ENCODE measurements around the gene SRRM1.

The SRRM1 gene

GRCh38 chr1:24632832-24633175 lies 10.3 kb upstream of the SRRM1 start:
- H3K4me3 ChIP-seq (ENCODE audit: low read depth, low read length) = no peak overlapping the region
- peak; percentile 36 for DNase-seq (ENCODE audit: low read depth)
- TF ChIP-seq CTCF (IDR thresholded peaks at IDR 0.05; ENCODE audit: control insufficient read depth, extremely low read depth, insufficient read depth) = no peak

- DNase-seq (ENCODE audit: low read depth) = peak; percentile 50
- peak; percentile 45; the same call in 1 of the 2 replicates for TF ChIP-seq CTCF (IDR thresholded peaks at IDR 0.05; ENCODE audit: control insufficient read depth, extremely low read depth, insufficient read depth)
- H3K4me3 ChIP-seq (ENCODE audit: low read depth, low read length) = no peak overlapping the region
These were observed 7.8 kb upstream of the SRRM1 start for GRCh38 chr1:24635195-24635843.

- no peak for TF ChIP-seq CTCF (IDR thresholded peaks at IDR 0.05; ENCODE audit: control insufficient read depth, extremely low read depth, insufficient read depth)
- H3K4me3 ChIP-seq (ENCODE audit: low read depth, low read length) = no peak overlapping the region
- no peak for DNase-seq (ENCODE audit: low read depth)
These were observed 6.3 kb upstream of the SRRM1 start for GRCh38 chr1:24636661-24637357.

GRCh38 chr1:24639094-24639493 lies 4.0 kb upstream of the SRRM1 start:
- no peak overlapping the region for H3K4me3 ChIP-seq (ENCODE audit: low read depth, low read length)
- no peak for DNase-seq (ENCODE audit: low read depth)
- TF ChIP-seq CTCF (IDR thresholded peaks at IDR 0.05; ENCODE audit: control insufficient read depth, extremely low read depth, insufficient read depth) = no peak

- DNase-seq (ENCODE audit: low read depth) = no peak
- no peak for TF ChIP-seq CTCF (IDR thresholded peaks at IDR 0.05; ENCODE audit: control insufficient read depth, extremely low read depth, insufficient read depth)
- no peak overlapping the region for H3K4me3 ChIP-seq (ENCODE audit: low read depth, low read length)
These were observed 3.2 kb upstream of the SRRM1 start for GRCh38 chr1:24639881-24640280.

- TF ChIP-seq CTCF (IDR thresholded peaks at IDR 0.05; ENCODE audit: control insufficient read depth, extremely low read depth, insufficient read depth) = no peak
- DNase-seq (ENCODE audit: low read depth) = no peak
- H3K4me3 ChIP-seq (ENCODE audit: low read depth, low read length) = no peak overlapping the region
These were observed 2.8 kb upstream of the SRRM1 start for GRCh38 chr1:24640288-24640687.

Measured in LNCaP clone FGC (cell line).